Stomach (tissue), 4 donors: ENCODE data around the gene ARF5.

ENCODE experiments used
- POLR2AphosphoS5 ChIP-seq, 3 donors: sonication (generic); formaldehyde crosslinking; IDR thresholded peaks; one replicate each; pipeline ENCODE4 v1.6.1; 2016; ENCODE audit warnings: antibody characterized with exemption in 3 of 3
- TF ChIP-seq, protein P1 (sequence below), 7 experiments: fragments of 450-650 bp in 4 of 7; fragments of 200-600 bp in 3 of 7; sonication (generic) in 3 of 7; IDR thresholded peaks; one replicate each; pipeline ENCODE4 v1.5.1; 2016 to 2019; ENCODE audit warnings: antibody characterized with exemption in 7 of 7, control low read depth in 2 of 7, mild to moderate bottlenecking in 1 of 7

DNA sequence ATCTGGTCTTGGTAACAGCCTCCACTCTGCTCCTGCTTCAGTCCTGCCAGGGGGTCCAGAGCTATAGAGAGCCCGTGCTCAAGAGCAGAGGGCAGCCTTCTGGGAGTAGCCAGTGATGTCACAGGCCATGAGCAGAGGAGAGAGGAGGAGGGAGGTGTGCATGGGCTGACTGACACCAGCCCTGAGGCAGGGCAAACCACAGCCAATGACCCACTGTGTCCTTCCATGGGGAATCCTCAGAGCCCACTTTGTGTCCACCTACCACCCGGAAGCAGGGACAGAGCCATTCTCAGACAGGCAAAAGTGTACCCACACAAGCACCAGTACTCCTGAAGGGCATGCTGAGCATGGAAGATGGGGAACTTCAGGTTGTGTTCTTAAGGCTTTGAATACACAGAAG is 29.8 kb downstream of the ARF5 start, which contains the start of gene PAX4:
- TF ChIP-seq, protein P1, sequence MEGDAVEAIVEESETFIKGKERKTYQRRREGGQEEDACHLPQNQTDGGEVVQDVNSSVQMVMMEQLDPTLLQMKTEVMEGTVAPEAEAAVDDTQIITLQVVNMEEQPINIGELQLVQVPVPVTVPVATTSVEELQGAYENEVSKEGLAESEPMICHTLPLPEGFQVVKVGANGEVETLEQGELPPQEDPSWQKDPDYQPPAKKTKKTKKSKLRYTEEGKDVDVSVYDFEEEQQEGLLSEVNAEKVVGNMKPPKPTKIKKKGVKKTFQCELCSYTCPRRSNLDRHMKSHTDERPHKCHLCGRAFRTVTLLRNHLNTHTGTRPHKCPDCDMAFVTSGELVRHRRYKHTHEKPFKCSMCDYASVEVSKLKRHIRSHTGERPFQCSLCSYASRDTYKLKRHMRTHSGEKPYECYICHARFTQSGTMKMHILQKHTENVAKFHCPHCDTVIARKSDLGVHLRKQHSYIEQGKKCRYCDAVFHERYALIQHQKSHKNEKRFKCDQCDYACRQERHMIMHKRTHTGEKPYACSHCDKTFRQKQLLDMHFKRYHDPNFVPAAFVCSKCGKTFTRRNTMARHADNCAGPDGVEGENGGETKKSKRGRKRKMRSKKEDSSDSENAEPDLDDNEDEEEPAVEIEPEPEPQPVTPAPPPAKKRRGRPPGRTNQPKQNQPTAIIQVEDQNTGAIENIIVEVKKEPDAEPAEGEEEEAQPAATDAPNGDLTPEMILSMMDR (IDR thresholded peaks at IDR 0.05) = no peak
- TF ChIP-seq POLR2AphosphoS5 (IDR thresholded peaks at IDR 0.05) = no peak
